HepG2 (cell line): Measurements from ENCODE around the gene PRR29. TPM values are rescaled to one million over a fixed set of nuclear protein-coding genes. Genes with fewer than 3 reads are reported as not detected.
A peak's percentile ranks its signal among the peaks of the same experiment; 100 is the strongest.

Experiments
- ATAC-seq: fragments of 200-7000 bp; cut with Tn5 transposase; 3 replicates; pipeline ENCODE4 v1.9.1; 2020; ENCODE audit warnings: mild to moderate bottlenecking, moderate library complexity
- BruUV-seq: library from RNA; stranded (reverse); fragments of 400-500 nt; replicated peaks from 2 replicates; lab custom pipeline; 2021; lab: Mats Ljungman, UMichigan
- CTCF ChIA-PET: fragments of 300-600 bp; formaldehyde crosslinking; extraction: SDS; loops from one replicate; lab custom pipeline; 2021; ENCODE audit warnings: low total read pairs, inconsistent platforms, low intra/inter-chr PET ratio; lab: Yijun Ruan, JAX
- POLR2A ChIA-PET: fragments of 350-600 bp; sonication (Branson Sonifier 250); formaldehyde crosslinking; loops from one replicate; lab custom pipeline; 2020; ENCODE audit warnings: antibody characterized with exemption, inconsistent platforms; lab: Yijun Ruan, JAX
- DNase-seq: peaks from one replicate; pipeline ENCODE4 v3.0.0-alpha.2; 2015; ENCODE audit warnings: low spot score
- FAIRE-seq: peaks from 3 replicates; lab custom pipeline; 2011; peaks lifted over from hg19 to GRCh38; lab: Jason Lieb, UNC
- H2AFZ ChIP-seq: one replicate; pipeline ENCODE4 v1.6.1; 2011; ENCODE audit warnings: low read length, inconsistent platforms
- H3K27ac ChIP-seq: fragments of 300-600 bp; 3 replicates; pipeline ENCODE4 v1.8.0; 2011; ENCODE audit warnings: mixed run types, mild to moderate bottlenecking, mixed read lengths, low read length, inconsistent platforms; ENCODE audit not compliant: insufficient read depth; ENCODE audit errors: extremely low read length
- H3K27me3 ChIP-seq, 2 experiments: fragments of 200-600 bp in 1 of 2; 2 replicates in 1 of 2; 3 replicates in 1 of 2; pipeline versions ENCODE4 v1.6.0 to v1.8.0; 2011; ENCODE audit warnings: low read length in 2 of 2, mild to moderate bottlenecking in 2 of 2, moderate library complexity in 2 of 2, inconsistent platforms in 1 of 2; ENCODE audit not compliant: insufficient read depth in 2 of 2, control insufficient read depth in 1 of 2
- H3K36me3 ChIP-seq, 2 experiments: fragments of 200-600 bp in 1 of 2; replicated peaks in 1 of 2; 2 replicates in 1 of 2; 3 replicates in 1 of 2; pipeline versions ENCODE4 v1.5.1 to v1.8.0; 2011; ENCODE audit warnings: low read length in 2 of 2, inconsistent platforms in 1 of 2; ENCODE audit not compliant: insufficient read depth in 2 of 2, control insufficient read depth in 1 of 2
- H3K4me1 ChIP-seq: 2 replicates; pipeline ENCODE4 v1.5.1; 2012; ENCODE audit warnings: low read length, inconsistent platforms; ENCODE audit not compliant: insufficient read depth
- H3K4me2 ChIP-seq: 2 replicates; pipeline ENCODE4 v1.6.0; 2011; ENCODE audit warnings: low read depth, low read length, inconsistent platforms
- H3K4me3 ChIP-seq, 3 experiments: fragments of 200-600 bp in 1 of 3; sonication (generic), shearing (Covaris generic) in 1 of 3; replicated peaks in 1 of 3; 2 replicates each; pipeline ENCODE4 v1.5.1; 2011 to 2016; ENCODE audit warnings: low read length in 3 of 3, inconsistent platforms in 2 of 3, low read depth in 2 of 3, mild to moderate bottlenecking in 2 of 3, control low read depth in 1 of 3, mixed read lengths in 1 of 3; ENCODE audit not compliant: insufficient read depth in 1 of 3
- H3K79me2 ChIP-seq: one replicate; pipeline ENCODE4 v1.6.1; 2011; ENCODE audit warnings: low read length, inconsistent platforms; ENCODE audit not compliant: insufficient read depth
- H3K9ac ChIP-seq: 2 replicates; pipeline ENCODE4 v1.6.0; 2011; ENCODE audit warnings: mild to moderate bottlenecking, low read depth, low read length, inconsistent platforms; ENCODE audit not compliant: insufficient read depth
- H3K9me3 ChIP-seq: 2 replicates; pipeline ENCODE4 v1.5.1; 2012; ENCODE audit warnings: mild to moderate bottlenecking, low read length
- H4K20me1 ChIP-seq: 2 replicates; pipeline ENCODE4 v1.6.0; 2011; ENCODE audit warnings: inconsistent platforms, mild to moderate bottlenecking, low read length, moderate library complexity; ENCODE audit not compliant: insufficient read depth
- ATF4 ChIP-seq, 2 experiments: fragments of 450-650 bp in 1 of 2; sonication (generic) in 1 of 2; formaldehyde crosslinking; IDR thresholded peaks; 2 replicates each; pipeline versions ENCODE4 v1.5.0 to v1.8.0; 2020 to 2022; ENCODE audit warnings: mild to moderate bottlenecking in 1 of 2, missing genetic modification reagents in 1 of 2
- GATAD1 ChIP-seq: IDR thresholded peaks from 2 replicates; pipeline ENCODE4 v1.6.1; 2016; ENCODE audit warnings: missing genetic modification reagents, missing compliant biosample characterization
- HMGXB4 ChIP-seq, 2 experiments: sonication (generic) in 1 of 2; formaldehyde crosslinking in 1 of 2; IDR thresholded peaks; 2 replicates each; pipeline versions ENCODE4 v1.4.0 to v1.6.1; 2018 to 2020; ENCODE audit warnings: missing genetic modification reagents in 2 of 2, borderline replicate concordance in 1 of 2, low read depth in 1 of 2, mild to moderate bottlenecking in 1 of 2, missing biosample characterization in 1 of 2
- MED1 ChIP-seq: sonication (generic); formaldehyde crosslinking; IDR thresholded peaks from 2 replicates; pipeline ENCODE4 v1.4.0; 2020; ENCODE audit warnings: missing genetic modification reagents
- MLXIP ChIP-seq: sonication (generic); formaldehyde crosslinking; IDR thresholded peaks from 2 replicates; pipeline ENCODE4 v1.9.0; 2021; ENCODE audit warnings: missing genetic modification reagents, borderline replicate concordance
- PATZ1 ChIP-seq: sonication (generic); formaldehyde crosslinking; IDR thresholded peaks from 2 replicates; pipeline ENCODE4 v1.4.0; 2020; ENCODE audit warnings: missing genetic modification reagents
- SRSF4 ChIP-seq: fragments of 200-400 bp; formaldehyde crosslinking; IDR thresholded peaks from one replicate; pipeline ENCODE4 v1.6.1; 2018; ENCODE audit warnings: mild to moderate bottlenecking, low read depth, low read length, moderate library complexity; ENCODE audit not compliant: poor library complexity, severe bottlenecking
- TGIF2 ChIP-seq: IDR thresholded peaks from 2 replicates; pipeline ENCODE4 v1.6.1; 2016; ENCODE audit warnings: control low read depth, missing compliant biosample characterization
- ZNF280D ChIP-seq: sonication (generic); formaldehyde crosslinking; IDR thresholded peaks from 2 replicates; pipeline ENCODE4 v1.5.1; 2020; ENCODE audit warnings: mild to moderate bottlenecking, missing genetic modification reagents
- ZNF563 ChIP-seq: sonication (generic); formaldehyde crosslinking; IDR thresholded peaks from 2 replicates; pipeline ENCODE4 v1.8.0; 2022; ENCODE audit warnings: mild to moderate bottlenecking, moderate library complexity, missing genetic modification reagents
- WGBS: methylation state at CpG from one replicate; pipeline ENCODE4 v1.1.6; 2017; ENCODE audit warnings: low lambda C conversion rate; 5-methylcytosine and 5-hydroxymethylcytosine counted together
- in situ Hi-C: cut with HindIII; loops from 2 replicates; pipeline ENCODE4 v1.10.0; 2017; ENCODE audit warnings: low pct_unique_long_range_greater_than_20kb; ENCODE audit not compliant: extremely low pct_ligation_motif_present
- intact Hi-C: fragments of 100-400 bp; cut with micrococcal nuclease; formaldehyde crosslinking; loops from one replicate; pipeline ENCODE4 v1.10.0; 2022; ENCODE audit not compliant: unreplicated experiment
- polyA plus RNA-seq, 8 experiments: library from polyadenylated mRNA; depleted of rRNA in 3 of 8; stranded (reverse) in 7 of 8; unstranded in 1 of 8; fragments of >200 nt; fragmentation: Illumina TruSeq in 4 of 8; extraction: Trizol in 4 of 8; gene quantifications; 2 replicates each; pipeline versions ENCODE4 v1.2.1 to v1.2.3, GENCODE V29; 2011 to 2016; ENCODE audit warnings: low read depth in 4 of 8, missing spikeins in 1 of 8, mixed read lengths in 1 of 8; ENCODE audit not compliant: insufficient read depth in 1 of 8
- total RNA-seq, 5 experiments: library from RNA; depleted of rRNA; stranded (reverse); fragments of >200 nt; fragmentation: Illumina TruSeq; extraction: Trizol; gene quantifications; 2 replicates each; pipeline ENCODE4 v1.2.3, GENCODE V29; 2016; ENCODE audit warnings: low read depth in 1 of 5

The PRR29 gene
- total and polyA plus RNA-seq, 2 of the 13 experiments (the other 11 are each of a cell fraction or from before 2014, with no cell fraction given) = 0.07 to 0.20 TPM

- no peaks in the 10 kb centered on the region for H3K79me2 ChIP-seq
- peaks cover 41% of the 10 kb centered on the region for H3K4me1 ChIP-seq
- DNase-seq = peak; percentile 61
- H3K27ac ChIP-seq = no peak overlapping the region
- H2AFZ ChIP-seq = no peak overlapping the region
- ChIA-PET POLR2A (interaction anchor here (0.9 to 3.6 kb wide), 5 partner anchors 51 to 117 kb away, joined by 3 to 29 read pairs (median 5); partner anchors contain the start of gene ERN1), CTCF (interaction anchor here (1.3 to 2.4 kb wide), 3 partner anchors 35 to 253 kb away, joined by 4 to 48 read pairs (median 5); no protein-coding TSS in a partner anchor)
- 3% methylated on average over 3 of the region's 3 CpGs for WGBS
- ATAC-seq = peak; percentile 57
- BruUV-seq = no TSS peak
- H3K9me3 ChIP-seq = no peaks in the 10 kb centered on the region
- H3K27me3 ChIP-seq = no peaks in the 10 kb centered on the region
- intact Hi-C loops (loop anchor here (1.0 to 5.0 kb wide), 2 partner anchors 104 to 112 kb away; partner anchors contain the start of gene GH1), in situ Hi-C loops (loop anchor here (5.0 kb wide), 1 partner anchor 103 kb away; the partner anchor contains the start of gene ERN1)
- H3K9ac ChIP-seq = no peak overlapping the region
- H3K36me3 ChIP-seq = no peaks in the 10 kb centered on the region
- no peak overlapping the region for H3K4me2 ChIP-seq
- peak; percentile 86 for FAIRE-seq
- no peak overlapping the region for H3K4me3 ChIP-seq
- no peaks in the 10 kb centered on the region for H4K20me1 ChIP-seq
- TF ChIP-seq TGIF2 (CRISPR knock-in tag) = no peak
- TF ChIP-seq GATAD1 (CRISPR knock-in tag) = no peak
- TF ChIP-seq MLXIP = no peak
- no peak for TF ChIP-seq MED1 (CRISPR knock-in tag)
- no peak for TF ChIP-seq ATF4 (CRISPR knock-in tag; IDR thresholded peaks at IDR 0.05)
- no peak for TF ChIP-seq ZNF563 (CRISPR knock-in tag)
- 0 out of 2 replicates have a peak, but pooled peaks have one; percentile 13 for TF ChIP-seq PATZ1
- peak in 1 of 2 experiments; percentile 50; a peak in 1 of 4 replicates for TF ChIP-seq HMGXB4 (CRISPR knock-in tag; IDR thresholded peaks at IDR 0.05; ENCODE audit: borderline replicate concordance in 1 of 2, low read depth in 1 of 2)
- TF ChIP-seq ZNF280D (CRISPR knock-in tag) = no peak
- no peak for TF ChIP-seq SRSF4
Observed at GRCh38 chr17:64028874-64029464, 30.8 kb downstream of the PRR29 start.
